ENCODE measurements around the gene SLIT1. TPM values are rescaled to one million over a fixed set of nuclear protein-coding genes. Genes with fewer than 3 reads are reported as not detected.

Gene SLIT1
- total and polyA plus RNA-seq, 2 of the 8 experiments (the other 6 are each of a cell fraction or from before 2014, with no cell fraction given), result 0.70 to 0.88 TPM

GRCh38 chr10:96982149-96982930, 203.4 kb downstream of the SLIT1 start:
- H3K4me3 ChIP-seq (ENCODE audit: extremely low read depth in 1 of 4, insufficient read depth in 2 of 4, low read depth in 3 of 4, low read length in 4 of 4), result no peak overlapping the region
- H3K14ac ChIP-seq (ENCODE audit: insufficient read length), result no peak overlapping the region
- no peak overlapping the region for H2BK20ac ChIP-seq (ENCODE audit: low read length)
- H3K4me2 ChIP-seq (ENCODE audit: insufficient read depth in 1 of 2, low read depth in 2 of 2, low read length in 2 of 2), result no peak overlapping the region
- 92% methylated on average over 12 of the region's 12 CpGs; no CpG with 5 or more reads in 1 of the 2 experiments for WGBS, 2 experiments (ENCODE audit: extremely low coverage in 1 of 2, insufficient coverage in 1 of 2, insufficient read length in 1 of 2, insufficient replicate concordance in 2 of 2, low coverage in 1 of 2, low lambda C conversion rate in 2 of 2, missing lambda C conversion rate in 1 of 2)
- H3K36me3 ChIP-seq (ENCODE audit: control insufficient read depth in 2 of 4, insufficient read depth in 4 of 4, low read length in 3 of 4), result peaks cover 2 to 12% (median 7%) of the 10 kb centered on the region in 4 experiments
- no peak overlapping the region for H2BK120ac ChIP-seq (replicated peaks; ENCODE audit: low read depth, low read length)
- H3K27me3 ChIP-seq (replicated peaks in 1 of 4; ENCODE audit: control insufficient read depth in 3 of 4, extremely low read depth in 1 of 4, insufficient read depth in 3 of 4, low read length in 3 of 4), result no peaks in the 10 kb centered on the region
- no peak overlapping the region for H4K8ac ChIP-seq (ENCODE audit: extremely low read depth, insufficient read depth, low read length)
- H3K23me2 ChIP-seq (ENCODE audit: low read depth, low read length), result no peaks in the 10 kb centered on the region
- H3K27ac ChIP-seq (ENCODE audit: low read depth, low read length), result no peak overlapping the region
- H3K79me2 ChIP-seq (ENCODE audit: control insufficient read depth in 1 of 2, insufficient read depth in 2 of 2, low read length in 2 of 2), result no peaks in the 10 kb centered on the region
- ChIA-PET POLR2A (ENCODE audit: partially characterized antibody) (no interaction called here), CTCF (ENCODE audit: partially characterized antibody) (interaction anchor here (0.5 to 2.1 kb wide), 4 partner anchors 8 to 55 kb away, joined by 3 to 7 read pairs (median 4); no protein-coding TSS in a partner anchor)
- no peak overlapping the region for H2BK15ac ChIP-seq (ENCODE audit: low read length)
- no peak for DNase-seq (ENCODE audit: low read depth in 1 of 2, low spot score in 2 of 2)
- no peaks in the 10 kb centered on the region for H4K20me1 ChIP-seq (replicated peaks in 1 of 2; ENCODE audit: control insufficient read depth in 1 of 2, insufficient read depth in 2 of 2, low read length in 2 of 2)
- H3K56ac ChIP-seq (replicated peaks; ENCODE audit: insufficient read length, low read depth, low read length), result no peak overlapping the region
- no peak for FAIRE-seq
- H3K18ac ChIP-seq (ENCODE audit: extremely low read depth, low read length), result no peak overlapping the region
- H3K4me1 ChIP-seq (replicated peaks in 1 of 4; ENCODE audit: control insufficient read depth in 3 of 4, insufficient read depth in 4 of 4, low read length in 3 of 4), result peaks cover 0 to 7% (median under 1%) of the 10 kb centered on the region in 4 experiments; a peak in 5 of 7 replicates
- no peak overlapping the region for H3K4ac ChIP-seq (replicated peaks; ENCODE audit: insufficient read length, low read depth, low read length)
- no peak overlapping the region for H4K5ac ChIP-seq (ENCODE audit: insufficient read length, low read depth, low read length)
- no peak overlapping the region for H2BK12ac ChIP-seq (ENCODE audit: low read depth, low read length)
- H2BK5ac ChIP-seq (ENCODE audit: low read depth, low read length), result no peak overlapping the region
- no peak overlapping the region for H4K91ac ChIP-seq (replicated peaks; ENCODE audit: insufficient read length, low read length)
- H2AK5ac ChIP-seq (ENCODE audit: low read depth, low read length), result no peak overlapping the region
- H3K9ac ChIP-seq (replicated peaks in 1 of 4; ENCODE audit: extremely low read depth in 1 of 4, low read depth in 3 of 4, low read length in 3 of 4), result no peak overlapping the region
- no peaks in the 10 kb centered on the region for H3K79me1 ChIP-seq (ENCODE audit: low read depth, low read length)
- no peaks in the 10 kb centered on the region for H3K9me3 ChIP-seq (ENCODE audit: insufficient read depth in 2 of 2, low read depth in 1 of 2, low read length in 1 of 2)
- H2AFZ ChIP-seq (ENCODE audit: low read length), result no peak overlapping the region
- H3K23ac ChIP-seq (ENCODE audit: insufficient read length), result no peak overlapping the region
- TF ChIP-seq RBBP5 (IDR thresholded peaks at IDR 0.05; ENCODE audit: borderline replicate concordance, low read depth, low read length) (no peak), JUN (IDR thresholded peaks at IDR 0.05; ENCODE audit: low read depth, low read length) (no peak), EZH2 (IDR thresholded peaks at IDR 0.05; ENCODE audit: low read depth, low read length, severe bottlenecking) (no peak), CBX8 (IDR thresholded peaks at IDR 0.05; ENCODE audit: borderline replicate concordance, low read depth, low read length) (no peak), E2F6 (IDR thresholded peaks at IDR 0.05) (no peak), MAFK (IDR thresholded peaks at IDR 0.05; ENCODE audit: low read depth, low read length) (no peak), CHD1 (IDR thresholded peaks at IDR 0.05; ENCODE audit: low read depth, low read length) (no peak), RAD21 (IDR thresholded peaks at IDR 0.05 in 1 of 2, conservative IDR thresholded peaks at IDR 0.05 in 1 of 2; ENCODE audit: low read depth in 2 of 2, low read length in 2 of 2) (no peak), BACH1 (IDR thresholded peaks at IDR 0.05; ENCODE audit: low read length) (no peak), ATF2 (IDR thresholded peaks at IDR 0.05; ENCODE audit: low read length) (no peak)

All from H1 (cell line).